IMR-90 (cell line): ENCODE data around the gene COL11A2. TPM values are rescaled to one million over a fixed set of nuclear protein-coding genes. Genes with fewer than 3 reads are reported as not detected.
A peak's percentile ranks its signal among the peaks of the same experiment; 100 is the strongest.

Source experiments
- ATAC-seq: fragments of 200-7000 bp; cut with Tn5 transposase; 2 replicates; pipeline ENCODE4 v1.9.1; 2020; ENCODE audit warnings: low read depth, mild to moderate bottlenecking, moderate library complexity
- BruUV-seq: library from RNA; stranded (reverse); fragments of 400-500 nt; replicated peaks from 2 replicates; lab custom pipeline; 2021; lab: Mats Ljungman, UMichigan
- CTCF ChIA-PET: fragments of 300-600 bp; formaldehyde crosslinking; extraction: SDS; loops from one replicate; lab custom pipeline; 2021; ENCODE audit warnings: antibody characterized with exemption; lab: Yijun Ruan, JAX
- POLR2A ChIA-PET: fragments of 300-600 bp; sonication (Branson Sonifier 250); formaldehyde crosslinking; loops from one replicate; lab custom pipeline; 2022; ENCODE audit warnings: antibody characterized with exemption; ENCODE audit not compliant: unreplicated experiment; lab: Charles Lee
- DNase-seq: peaks from one replicate; pipeline ENCODE4 v3.0.0; 2013
- H2AFZ ChIP-seq: replicated peaks from 2 replicates; pipeline ENCODE3; 2013; ENCODE audit warnings: low read length, mild to moderate bottlenecking; ENCODE audit not compliant: poor library complexity
- H2AK5ac ChIP-seq: 2 replicates; pipeline ENCODE4 v1.6.1; 2013; ENCODE audit warnings: low read depth, low read length, inconsistent platforms
- H2AK9ac ChIP-seq: replicated peaks from 2 replicates; pipeline ENCODE3; 2013; ENCODE audit warnings: mild to moderate bottlenecking, low read depth, low read length, moderate library complexity; ENCODE audit not compliant: poor library complexity
- H2BK120ac ChIP-seq: 2 replicates; pipeline ENCODE4 v1.6.1; 2013; ENCODE audit warnings: low read depth, low read length, inconsistent platforms
- H2BK15ac ChIP-seq: 3 replicates; pipeline ENCODE4 v1.6.1; 2013; ENCODE audit warnings: low read depth, low read length, inconsistent platforms
- H2BK20ac ChIP-seq: 2 replicates; pipeline ENCODE4 v1.6.1; 2013; ENCODE audit warnings: low read depth, mild to moderate bottlenecking, inconsistent platforms, low read length, moderate library complexity
- H2BK5ac ChIP-seq: 2 replicates; pipeline ENCODE4 v1.6.1; 2013; ENCODE audit warnings: mild to moderate bottlenecking, low read depth, low read length, inconsistent platforms; ENCODE audit not compliant: poor library complexity, severe bottlenecking
- H3K14ac ChIP-seq: replicated peaks from 2 replicates; pipeline ENCODE4 v1.6.1; 2013; ENCODE audit warnings: low read depth, low read length, inconsistent platforms
- H3K18ac ChIP-seq: 2 replicates; pipeline ENCODE4 v1.6.1; 2013; ENCODE audit warnings: low read depth, low read length, control low read depth
- H3K23ac ChIP-seq: 2 replicates; pipeline ENCODE4 v1.6.1; 2013; ENCODE audit warnings: low read depth, low read length, inconsistent platforms
- H3K27ac ChIP-seq: 2 replicates; pipeline ENCODE4 v1.5.1; 2013; ENCODE audit warnings: mild to moderate bottlenecking, control low read depth, low read length; ENCODE audit not compliant: insufficient read depth
- H3K27me3 ChIP-seq: 2 replicates; pipeline ENCODE4 v1.6.1; 2013; ENCODE audit warnings: low read length; ENCODE audit not compliant: control insufficient read depth, insufficient read depth
- H3K36me3 ChIP-seq: 2 replicates; pipeline ENCODE4 v1.6.1; 2013; ENCODE audit warnings: low read length, mixed read lengths; ENCODE audit not compliant: control insufficient read depth, insufficient read depth
- H3K4ac ChIP-seq: 2 replicates; pipeline ENCODE4 v1.6.1; 2013; ENCODE audit warnings: low read depth, low read length, inconsistent platforms
- H3K4me1 ChIP-seq: 2 replicates; pipeline ENCODE4 v1.6.1; 2013; ENCODE audit warnings: low read length, mixed read lengths; ENCODE audit not compliant: control insufficient read depth, insufficient read depth
- H3K4me2 ChIP-seq: 2 replicates; pipeline ENCODE4 v1.6.1; 2013; ENCODE audit warnings: low read depth, mild to moderate bottlenecking, control low read depth, low read length, moderate library complexity
- H3K4me3 ChIP-seq: 2 replicates; pipeline ENCODE4 v1.5.1; 2013; ENCODE audit warnings: low read depth, mild to moderate bottlenecking, control low read depth, low read length, moderate library complexity; ENCODE audit not compliant: insufficient read depth
- H3K56ac ChIP-seq: 2 replicates; pipeline ENCODE4 v1.6.1; 2013; ENCODE audit warnings: low read length, inconsistent platforms; ENCODE audit not compliant: insufficient read depth; ENCODE audit errors: extremely low read depth
- H3K79me1 ChIP-seq, 2 experiments: 2 replicates each; pipeline ENCODE4 v1.6.1; 2013; ENCODE audit warnings: low read length in 2 of 2, inconsistent platforms in 1 of 2, low read depth in 1 of 2
- H3K9ac ChIP-seq: 2 replicates; pipeline ENCODE4 v1.6.1; 2013; ENCODE audit warnings: low read depth, low read length, control low read depth
- H3K9me1 ChIP-seq: 2 replicates; pipeline ENCODE4 v1.6.1; 2013; ENCODE audit warnings: low read length, inconsistent platforms; ENCODE audit not compliant: insufficient read depth
- H3K9me3 ChIP-seq: 2 replicates; pipeline ENCODE4 v1.6.1; 2013; ENCODE audit warnings: low read length; ENCODE audit not compliant: control insufficient read depth, insufficient read depth
- H4K20me1 ChIP-seq: 2 replicates; pipeline ENCODE4 v1.6.1; 2013; ENCODE audit warnings: low read length, inconsistent platforms; ENCODE audit not compliant: insufficient read depth
- H4K5ac ChIP-seq: 2 replicates; pipeline ENCODE4 v1.6.1; 2013; ENCODE audit warnings: mild to moderate bottlenecking, low read depth, low read length, control low read depth
- H4K8ac ChIP-seq, 2 experiments: 2 replicates each; pipeline ENCODE4 v1.6.1; 2013; ENCODE audit warnings: low read depth in 2 of 2, low read length in 2 of 2, control low read depth in 1 of 2, inconsistent platforms in 1 of 2
- H4K91ac ChIP-seq: 2 replicates; pipeline ENCODE4 v1.6.1; 2013; ENCODE audit warnings: low read depth, low read length, inconsistent platforms; ENCODE audit not compliant: insufficient read depth
- BHLHE40 ChIP-seq: fragments of 150-350 bp; IDR thresholded peaks from 2 replicates; pipeline ENCODE4 v1.6.1; 2016; ENCODE audit warnings: mild to moderate bottlenecking, low read depth, low read length
- CEBPB ChIP-seq: IDR thresholded peaks from 2 replicates; pipeline ENCODE4 v1.6.1; 2012; ENCODE audit warnings: low read depth, low read length, improper control_type of control experiment
- CHD1 ChIP-seq: IDR thresholded peaks from 2 replicates; pipeline ENCODE4 v1.6.1; 2012; ENCODE audit warnings: low read depth, low read length, improper control_type of control experiment
- CTCF ChIP-seq: conservative IDR thresholded peaks from 2 replicates; pipeline ENCODE4 v1.5.1; 2012; ENCODE audit warnings: mild to moderate bottlenecking, low read depth, low read length, improper control_type of control experiment
- FOS ChIP-seq: fragments of 150-350 bp; IDR thresholded peaks from 2 replicates; pipeline ENCODE4 v1.6.1; 2016; ENCODE audit warnings: low read depth, low read length
- MAFK ChIP-seq: IDR thresholded peaks from 2 replicates; pipeline ENCODE4 v1.6.1; 2012; ENCODE audit warnings: low read depth, low read length, improper control_type of control experiment
- MAZ ChIP-seq: IDR thresholded peaks from 2 replicates; pipeline ENCODE4 v1.6.1; 2012; ENCODE audit warnings: low read depth, mild to moderate bottlenecking, low read length, improper control_type of control experiment, moderate library complexity, borderline replicate concordance
- MXI1 ChIP-seq: IDR thresholded peaks from 2 replicates; pipeline ENCODE4 v1.6.1; 2012; ENCODE audit warnings: low read depth, mild to moderate bottlenecking, low read length, moderate library complexity, borderline replicate concordance
- NFE2L2 ChIP-seq: fragments of 150-350 bp; IDR thresholded peaks from 2 replicates; pipeline ENCODE4 v1.6.1; 2016; ENCODE audit warnings: low read depth, mild to moderate bottlenecking, low read length
- POLR2A ChIP-seq: IDR thresholded peaks from 2 replicates; pipeline ENCODE4 v1.6.1; 2012; ENCODE audit warnings: mild to moderate bottlenecking, low read depth, low read length
- RAD21 ChIP-seq: IDR thresholded peaks from 2 replicates; pipeline ENCODE4 v1.6.1; 2012; ENCODE audit warnings: low read length, improper control_type of control experiment
- RCOR1 ChIP-seq: IDR thresholded peaks from 2 replicates; pipeline ENCODE4 v1.6.1; 2012; ENCODE audit warnings: mild to moderate bottlenecking, low read length, improper control_type of control experiment; ENCODE audit not compliant: insufficient replicate concordance
- RFX5 ChIP-seq: IDR thresholded peaks from 2 replicates; pipeline ENCODE4 v1.8.0; 2012; ENCODE audit warnings: low read depth, mild to moderate bottlenecking, low read length, moderate library complexity
- SMC3 ChIP-seq: fragments of 150-350 bp; IDR thresholded peaks from 2 replicates; pipeline ENCODE4 v1.6.1; 2016; ENCODE audit warnings: low read depth, mild to moderate bottlenecking, antibody characterized with exemption, low read length, moderate library complexity
- USF2 ChIP-seq: fragments of 150-350 bp; IDR thresholded peaks from 2 replicates; pipeline ENCODE4 v1.6.1; 2017; ENCODE audit warnings: mild to moderate bottlenecking, antibody characterized with exemption, low read length, low read depth
- WGBS, 2 experiments: methylation state at CpG; one replicate each; pipeline versions ENCODE4 v1.1.5 to v1.1.7; 2013; ENCODE audit warnings: missing lambda C conversion rate in 2 of 2; ENCODE audit not compliant: insufficient read length in 1 of 2; ENCODE audit errors: extremely low coverage in 2 of 2; 5-methylcytosine and 5-hydroxymethylcytosine counted together
- dilution Hi-C: fragments of 300-500 bp; cut with HindIII; formaldehyde crosslinking; loops from one replicate; pipeline ENCODE4 v1.14.3; 2018; ENCODE audit warnings: low sequenced_read_pairs; ENCODE audit not compliant: unreplicated experiment
- in situ Hi-C: fragments of 300-500 bp; cut with MboI; formaldehyde crosslinking; loops from 3 replicates; pipeline ENCODE4 v1.14.3; 2019; ENCODE audit warnings: low sequenced_read_pairs, inconsistent platforms, mixed read lengths
- intact Hi-C: fragments of 100-400 bp; cut with micrococcal nuclease; formaldehyde crosslinking; loops from 2 replicates; pipeline ENCODE4 v1.10.0; 2022
- polyA plus RNA-seq, 3 experiments: library from polyadenylated mRNA; depleted of rRNA; stranded (reverse); fragments of >200 nt; gene quantifications; 2 replicates each; pipeline ENCODE4 v1.2.3, GENCODE V29; 2012; ENCODE audit warnings: low replicate concordance in 1 of 3
- total RNA-seq: library from RNA; depleted of rRNA; stranded (reverse); fragments of >200 nt; gene quantifications from 2 replicates; pipeline ENCODE4 v1.2.3, GENCODE V29; 2012
- TF ChIP-seq, protein P1 (sequence below): fragments of 150-350 bp; IDR thresholded peaks from 2 replicates; pipeline ENCODE4 v1.6.1; 2016; ENCODE audit warnings: low read depth, mild to moderate bottlenecking, low read length, moderate library complexity, borderline replicate concordance

COL11A2 gene
- total and polyA plus RNA-seq, 2 of the 4 experiments (the other 2 are of a cell fraction) = under 0.01 to 0.38 TPM

DNA sequence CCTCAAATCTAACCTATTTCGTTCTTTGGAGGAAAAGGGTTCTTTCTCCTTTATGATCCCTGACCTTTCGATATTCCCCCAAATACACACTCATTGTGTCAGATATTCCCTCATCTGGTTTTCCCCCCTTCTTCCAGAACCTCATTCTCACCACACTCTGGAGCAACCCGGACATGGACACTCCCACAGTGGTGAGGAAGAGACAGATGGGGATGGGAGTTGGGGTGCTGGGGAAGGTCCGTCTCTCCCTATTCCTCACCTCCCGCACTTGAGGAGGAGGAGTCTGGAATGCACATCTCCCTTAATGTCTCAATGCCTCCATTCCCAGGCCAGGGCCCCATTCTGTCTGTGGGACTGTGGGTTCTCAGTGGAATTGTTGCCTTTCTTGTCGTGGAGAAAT is 9.7 kb upstream of the COL11A2 start:
- TF ChIP-seq POLR2A (no peak), USF2 (no peak), RCOR1 (no peak), RFX5 (no peak), BHLHE40 (no peak), NFE2L2 (no peak), RAD21 (no peak), CHD1 (no peak), CEBPB (no peak), FOS (no peak), MAZ (no peak), CTCF (no peak), MAFK (no peak), MXI1 (no peak), SMC3 (no peak)
- TF ChIP-seq, protein P1, sequence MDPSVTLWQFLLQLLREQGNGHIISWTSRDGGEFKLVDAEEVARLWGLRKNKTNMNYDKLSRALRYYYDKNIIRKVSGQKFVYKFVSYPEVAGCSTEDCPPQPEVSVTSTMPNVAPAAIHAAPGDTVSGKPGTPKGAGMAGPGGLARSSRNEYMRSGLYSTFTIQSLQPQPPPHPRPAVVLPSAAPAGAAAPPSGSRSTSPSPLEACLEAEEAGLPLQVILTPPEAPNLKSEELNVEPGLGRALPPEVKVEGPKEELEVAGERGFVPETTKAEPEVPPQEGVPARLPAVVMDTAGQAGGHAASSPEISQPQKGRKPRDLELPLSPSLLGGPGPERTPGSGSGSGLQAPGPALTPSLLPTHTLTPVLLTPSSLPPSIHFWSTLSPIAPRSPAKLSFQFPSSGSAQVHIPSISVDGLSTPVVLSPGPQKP = no peak
- Histone ChIP-seq H4K91ac (0 out of 2 replicates have a peak overlapping the region, but pooled peaks have one; percentile 99), H3K36me3 (peaks cover 32% of the 10 kb centered on the region), H4K5ac (no peak overlapping the region; the same call in 1 of the 2 replicates), H3K27ac (no peak overlapping the region), H3K9me3 (no peaks in the 10 kb centered on the region), H3K27me3 (no peaks in the 10 kb centered on the region), H3K4me3 (peak overlapping the region; percentile 73), H3K9ac (peak overlapping the region; percentile 98), H2BK120ac (no peak overlapping the region), H2AK5ac (peak overlapping the region; percentile 66; the same call in 1 of the 2 replicates), H3K4me2 (peak overlapping the region; percentile 99), H3K23ac (peak overlapping the region; percentile 99), H3K4me1 (peaks cover 33% of the 10 kb centered on the region), H2BK5ac (no peak overlapping the region), H2AFZ (no peak overlapping the region), H4K20me1 (peaks cover 55% of the 10 kb centered on the region; the same call in 1 of the 2 replicates), H3K4ac (0 out of 2 replicates have a peak overlapping the region, but pooled peaks have one; percentile 3), H4K8ac (peak overlapping the region in 1 of 2 experiments; percentile 99; a peak in 2 of 4 replicates), H3K14ac (peak overlapping the region; percentile 100), H2AK9ac (peak overlapping the region; percentile 100), H3K9me1 (peaks cover 39% of the 10 kb centered on the region), H3K56ac (no peak overlapping the region), H2BK20ac (no peak overlapping the region), H3K18ac (no peak overlapping the region), H3K79me1 (peaks cover 19 to 91% of the 10 kb centered on the region in 2 experiments; a peak in 3 of 4 replicates), H2BK15ac (no peak overlapping the region)
- POLR2A ChIA-PET = no interaction called here
- BruUV-seq = no TSS peak
- CTCF ChIA-PET = no interaction called here
- dilution Hi-C loops (no loop called here), in situ Hi-C loops (no loop called here), intact Hi-C loops (loop anchor here (2.0 kb wide), 2 partner anchors 47 to 229 kb away; no protein-coding TSS in a partner anchor)
- WGBS, 2 experiments = no CpG with 5 or more reads among the region's 6 CpGs
- ATAC-seq (no peak), DNase-seq (no peak)
